Activated CD8-positive, alpha-beta T cell treated with anti-CD3 and anti-CD28 coated beads for 36 hours (primary cell): Measurements from ENCODE around the gene KRT86. TPM values are rescaled to one million over a fixed set of nuclear protein-coding genes. Genes with fewer than 3 reads are reported as not detected.

ENCODE experiments used
- ATAC-seq: fragments of 200-7000 bp; cut with Tn5 transposase; one replicate; pipeline ENCODE4 v1.10.0; 2021; ENCODE audit warnings: mild to moderate bottlenecking, moderate library complexity
- CTCF ChIA-PET: fragments of 350-600 bp; sonication (Branson Sonifier 250); formaldehyde crosslinking; loops from one replicate; lab custom pipeline; 2021; ENCODE audit warnings: antibody characterized with exemption; lab: Charles Lee
- POLR2A ChIA-PET: fragments of 350-600 bp; sonication (Branson Sonifier 250); formaldehyde crosslinking; loops from one replicate; lab custom pipeline; 2021; ENCODE audit warnings: antibody characterized with exemption; lab: Charles Lee
- DNase-seq: peaks from one replicate; pipeline ENCODE4 v3.0.0-alpha.2; 2020
- H3K27ac Mint-ChIP-seq: one replicate; pipeline ENCODE4 v1.8.0; 2021; ENCODE audit warnings: mild to moderate bottlenecking, mixed read lengths
- H3K27me3 Mint-ChIP-seq: one replicate; pipeline ENCODE4 v1.8.0; 2021; ENCODE audit warnings: mixed read lengths
- H3K36me3 Mint-ChIP-seq: one replicate; pipeline ENCODE4 v1.8.0; 2021; ENCODE audit warnings: low read depth, mixed read lengths
- H3K4me1 Mint-ChIP-seq: one replicate; pipeline ENCODE4 v1.8.0; 2021; ENCODE audit warnings: low read depth, mixed read lengths
- H3K4me3 Mint-ChIP-seq: one replicate; pipeline ENCODE4 v1.8.0; 2021; ENCODE audit warnings: mild to moderate bottlenecking, moderate library complexity, mixed read lengths
- H3K9me3 Mint-ChIP-seq: one replicate; pipeline ENCODE4 v1.8.0; 2021; ENCODE audit warnings: mixed read lengths
- CTCF ChIP-seq: fragments of 200-600 bp; IDR thresholded peaks from one replicate; pipeline ENCODE4 v1.8.0; 2022; ENCODE audit warnings: antibody characterized with exemption, mild to moderate bottlenecking
- intact Hi-C: fragments of 100-400 bp; cut with micrococcal nuclease; formaldehyde crosslinking; loops from one replicate; pipeline ENCODE4 v1.10.0; 2022
- total RNA-seq, 2 experiments: library from RNA; stranded (reverse); gene quantifications; one replicate each; pipeline ENCODE4 v1.2.3, GENCODE V29; 2021

KRT86 gene
- total RNA-seq, 2 experiments from 2014 or later: not detected

GRCh38 chr12:52232203-52232673 is 42.2 kb upstream of the KRT86 start:
- intact Hi-C loops: no loop called here

GRCh38 chr12:52232674-52233461 is 41.6 kb upstream of the KRT86 start, which contains the start of gene KRT7:
KRT7 (plus strand) TSS chr12:52233243; CDS start chr12:52233297, 54 bp downstream.
- ChIA-PET CTCF (no interaction called here), POLR2A (no interaction called here)
- Mint-ChIP-seq H3K27ac (no peak within 1 kb of the TSS), H3K27me3 (peaks cover 53% of the 10 kb centered on the region), H3K9me3 (no peaks in the 10 kb centered on the region), H3K36me3 (no peaks in the 10 kb centered on the region), H3K4me1 (no peaks in the 10 kb centered on the region), H3K4me3 (no peak within 1 kb of the TSS)
- intact Hi-C loops: no loop called here
- no peak for ATAC-seq
- TF ChIP-seq CTCF: no peak
- DNase-seq: no peak

More at GRCh38 chr12:52232203-52232673, 42.2 kb upstream of the KRT86 start:
- DNase-seq (no peak), ATAC-seq (no peak)
- Mint-ChIP-seq H3K9me3 (no peaks in the 10 kb centered on the region), H3K4me3 (no peak overlapping the region), H3K36me3 (no peaks in the 10 kb centered on the region), H3K27ac (no peak overlapping the region), H3K4me1 (no peaks in the 10 kb centered on the region), H3K27me3 (peaks cover 53% of the 10 kb centered on the region)
- POLR2A ChIA-PET: no interaction called here
- CTCF ChIA-PET: no interaction called here
- no peak for TF ChIP-seq CTCF

GRCh38 chr12:52233462-52234207 is 40.8 kb upstream of the KRT86 start:
- CTCF ChIA-PET: no interaction called here
- Mint-ChIP-seq H3K4me1 (no peaks in the 10 kb centered on the region), H3K9me3 (no peaks in the 10 kb centered on the region), H3K27ac (no peak overlapping the region), H3K4me3 (no peak overlapping the region), H3K27me3 (peaks cover 49% of the 10 kb centered on the region), H3K36me3 (no peaks in the 10 kb centered on the region)
- POLR2A ChIA-PET: no interaction called here
- ATAC-seq: no peak
- TF ChIP-seq CTCF: no peak
- DNase-seq: no peak
- intact Hi-C loops: no loop called here

- POLR2A ChIA-PET: no interaction called here
- H3K9me3 Mint-ChIP-seq: no peaks in the 10 kb centered on the region
- no peak for ATAC-seq
- no peak for TF ChIP-seq CTCF
- H3K36me3 Mint-ChIP-seq: no peaks in the 10 kb centered on the region
- H3K27me3 Mint-ChIP-seq: peaks cover 43% of the 10 kb centered on the region
- H3K4me3 Mint-ChIP-seq: no peak overlapping the region
- H3K4me1 Mint-ChIP-seq: no peaks in the 10 kb centered on the region
- no peak for DNase-seq
- CTCF ChIA-PET: no interaction called here
- intact Hi-C loops: no loop called here
- H3K27ac Mint-ChIP-seq: no peak overlapping the region
Measured at GRCh38 chr12:52234223-52234810, 40.1 kb upstream of the KRT86 start.
